Measurements from ENCODE around the gene PRKAR2A.
"Not testable (repeated sequence)": the region's sequence is repeated elsewhere in the genome, so short reads cannot be mapped to it uniquely, and the experiment has no call there.

Gene PRKAR2A

GRCh38 chr3:48738144-48738536, 109.5 kb downstream of the PRKAR2A start:
- H3K4me3 ChIP-seq (ENCODE audit: low read depth, low read length) = no peak overlapping the region
- no peak for DNase-seq (ENCODE audit: low read depth)
- no peak for TF ChIP-seq MYC (IDR thresholded peaks at IDR 0.05; ENCODE audit: low read depth, low read length)
- TF ChIP-seq CTCF (IDR thresholded peaks at IDR 0.05; ENCODE audit: low read depth, low read length) = no peak
- no peak for TF ChIP-seq POLR2A (IDR thresholded peaks at IDR 0.05; ENCODE audit: extremely low read depth, insufficient read length)
- no peak for TF ChIP-seq MAX (IDR thresholded peaks at IDR 0.05; ENCODE audit: low read depth, low read length)

GRCh38 chr3:48735075-48735767, 112.5 kb downstream of the PRKAR2A start:
- not testable (repeated sequence) for DNase-seq (ENCODE audit: low read depth); H3K4me3 ChIP-seq (ENCODE audit: low read depth, low read length)

- DNase-seq (ENCODE audit: low read depth) = not testable (repeated sequence)
These were observed 113.1 kb downstream of the PRKAR2A start for GRCh38 chr3:48734541-48734940.

GRCh38 chr3:48733752-48734518, 113.7 kb downstream of the PRKAR2A start:
- not testable (repeated sequence) for DNase-seq (ENCODE audit: low read depth); H3K4me3 ChIP-seq (ENCODE audit: low read depth, low read length)

More at GRCh38 chr3:48734541-48734940, 113.1 kb downstream of the PRKAR2A start:
- H3K4me3 ChIP-seq (ENCODE audit: low read depth, low read length) = not testable (repeated sequence)

- DNase-seq (ENCODE audit: low read depth) = no peak
- H3K4me3 ChIP-seq (ENCODE audit: low read depth, low read length) = no peak overlapping the region
- no peak for TF ChIP-seq CTCF (IDR thresholded peaks at IDR 0.05; ENCODE audit: low read depth, low read length)
These were observed 120.2 kb downstream of the PRKAR2A start for GRCh38 chr3:48727511-48727910.

GRCh38 chr3:48725185-48725855, 122.4 kb downstream of the PRKAR2A start:
- not testable (repeated sequence) for H3K4me3 ChIP-seq (ENCODE audit: low read depth, low read length); DNase-seq (ENCODE audit: low read depth)

- TF ChIP-seq POLR2A (IDR thresholded peaks at IDR 0.05; ENCODE audit: extremely low read depth, insufficient read length) (no peak), CTCF (IDR thresholded peaks at IDR 0.05; ENCODE audit: low read depth, low read length) (no peak), MYC (IDR thresholded peaks at IDR 0.05; ENCODE audit: low read depth, low read length) (no peak), MAX (IDR thresholded peaks at IDR 0.05; ENCODE audit: low read depth, low read length) (no peak)
- DNase-seq (ENCODE audit: low read depth) = no peak
- H3K4me3 ChIP-seq (ENCODE audit: low read depth, low read length) = no peak overlapping the region
These were observed 123.9 kb downstream of the PRKAR2A start for GRCh38 chr3:48723725-48724124.

GRCh38 chr3:48723293-48723692, 124.4 kb downstream of the PRKAR2A start:
- not testable (repeated sequence) for DNase-seq (ENCODE audit: low read depth); H3K4me3 ChIP-seq (ENCODE audit: low read depth, low read length)
